Measurements from ENCODE around the gene PYDC1.
"Not testable (repeated sequence)": the region's sequence is repeated elsewhere in the genome, so short reads cannot be mapped to it uniquely, and the experiment has no call there.

Gene PYDC1

DNA sequence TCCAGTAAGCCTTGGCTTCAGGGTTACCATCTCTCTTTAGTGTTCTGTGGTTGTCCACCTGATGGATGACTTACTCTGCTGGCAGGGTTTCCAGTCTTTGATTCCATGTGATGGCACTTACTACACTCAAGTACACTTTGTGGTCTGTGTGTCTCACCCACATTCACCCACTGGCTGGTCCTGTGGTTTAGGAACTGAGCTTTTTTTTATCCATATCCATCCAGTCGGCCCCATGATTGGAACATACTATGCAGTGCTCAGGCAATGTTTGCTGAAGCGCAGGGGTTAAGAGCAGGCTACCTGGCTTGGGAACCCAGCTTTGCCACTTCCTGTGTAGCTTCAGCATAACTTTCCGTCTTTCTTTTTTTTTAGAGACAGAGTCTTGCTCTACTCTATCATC lies 39.8 kb downstream of the PYDC1 start:
- peak; percentile 37 for DNase-seq

DNA sequence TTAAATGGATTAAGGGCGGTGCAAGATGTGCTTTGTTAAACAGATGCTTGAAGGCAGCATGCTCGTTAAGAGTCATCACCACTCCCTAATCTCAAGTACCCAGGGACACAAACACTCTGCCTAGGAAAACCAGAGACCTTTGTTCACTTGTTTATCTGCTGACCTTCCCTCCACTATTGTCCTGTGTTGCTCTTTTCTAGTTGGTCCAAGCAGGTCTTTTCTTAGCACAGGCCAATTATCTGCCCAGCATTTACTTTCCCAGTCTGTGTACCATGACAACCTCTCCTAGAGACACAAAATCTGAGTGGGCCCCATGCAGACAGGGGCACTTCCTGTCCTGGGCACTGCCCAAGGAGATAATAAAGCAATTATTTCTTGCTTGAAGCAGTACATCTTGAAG lies 46.9 kb downstream of the PYDC1 start:
- DNase-seq, result not testable (repeated sequence)

DNA sequence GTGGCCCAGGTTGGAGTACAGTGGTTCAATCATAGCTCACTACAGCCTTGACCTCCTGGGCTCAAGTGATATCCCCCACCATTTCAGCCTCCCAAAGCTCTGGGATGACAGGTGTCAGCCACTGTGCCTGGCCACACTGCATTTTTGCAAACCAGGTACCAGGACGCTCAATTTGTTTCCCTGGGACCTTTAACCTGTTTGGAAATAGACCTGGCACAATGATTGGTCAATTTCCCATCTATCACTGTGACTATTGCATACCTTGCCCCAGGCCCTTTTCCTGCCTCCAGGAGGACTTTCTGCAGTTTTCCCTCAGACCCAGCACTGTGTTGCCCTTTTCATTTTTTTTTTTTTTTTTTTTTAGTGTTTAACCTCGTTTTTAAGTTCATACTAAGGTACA lies 48.1 kb downstream of the PYDC1 start:
- no peak for DNase-seq

DNA sequence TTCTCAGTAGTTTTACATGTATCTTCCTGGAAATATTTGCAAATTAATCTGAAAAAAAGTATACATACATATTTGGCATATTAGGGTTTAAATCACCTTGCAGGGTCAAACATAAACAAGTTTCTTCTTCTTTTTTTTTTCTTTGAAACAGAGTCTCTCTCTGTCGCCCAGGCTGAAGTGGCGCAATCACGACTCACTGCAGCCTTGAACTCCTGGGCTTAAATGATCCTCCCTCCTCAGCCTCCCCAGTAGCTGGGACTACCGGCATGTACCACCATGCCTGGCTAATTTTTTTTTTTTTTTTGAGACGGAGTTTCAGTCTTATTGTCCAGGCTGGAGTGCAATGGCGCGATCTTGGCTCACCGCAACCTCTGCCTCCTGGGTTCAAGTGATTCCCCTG lies 49.6 kb downstream of the PYDC1 start:
- no peak for DNase-seq
